HG03460 (cell line): ENCODE data around the gene ZNF678.
"Not testable (repeated sequence)": the region's sequence is repeated elsewhere in the genome, so short reads cannot be mapped to it uniquely, and the experiment has no call there.

Experiments
- ATAC-seq: cut with Tn5 transposase; IDR thresholded peaks from one replicate; pipeline ENCODE4 v1.9.1; 2021; ENCODE audit not compliant: unreplicated experiment

The ZNF678 gene

DNA sequence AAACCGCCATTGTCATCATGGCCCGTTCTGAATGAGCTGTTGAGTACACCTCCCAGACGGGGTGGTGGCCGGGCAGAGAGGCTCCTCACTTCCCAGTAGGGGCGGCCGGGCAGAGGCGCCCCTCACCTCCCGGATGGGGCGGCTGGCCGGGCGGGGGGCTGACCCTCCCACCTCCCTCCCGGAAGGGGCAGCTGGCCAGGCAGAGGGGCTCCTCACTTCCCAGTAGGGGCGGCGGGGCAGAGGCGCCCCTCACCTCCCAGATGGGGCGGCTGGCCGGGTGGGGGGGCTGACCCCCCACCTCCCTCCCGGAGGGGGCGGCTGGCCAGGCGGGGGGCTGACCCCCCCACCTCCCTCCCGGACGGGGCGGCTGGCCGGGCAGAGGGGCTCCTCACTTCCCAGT is 147.1 kb downstream of the ZNF678 start:
- ATAC-seq = not testable (repeated sequence)

DNA sequence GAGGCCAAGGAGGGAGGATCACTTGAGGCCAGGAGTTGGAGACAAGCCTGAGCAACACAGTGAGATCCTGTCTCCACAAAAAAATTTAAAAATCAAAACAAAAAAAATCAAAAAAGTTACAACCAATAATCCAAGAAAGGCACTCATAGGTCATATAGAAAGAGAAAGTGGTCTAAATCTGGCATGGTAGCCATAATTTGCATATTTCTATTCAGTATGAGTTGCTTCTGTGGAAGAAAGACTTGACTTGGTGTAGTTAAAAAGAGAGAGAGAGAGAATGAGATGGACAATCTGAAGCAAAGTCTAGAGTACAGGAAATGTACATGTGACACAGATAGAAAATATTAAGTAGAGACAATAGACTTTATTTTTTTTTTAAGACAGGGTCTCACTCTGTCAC is 149.3 kb downstream of the ZNF678 start:
- ATAC-seq = no peak

DNA sequence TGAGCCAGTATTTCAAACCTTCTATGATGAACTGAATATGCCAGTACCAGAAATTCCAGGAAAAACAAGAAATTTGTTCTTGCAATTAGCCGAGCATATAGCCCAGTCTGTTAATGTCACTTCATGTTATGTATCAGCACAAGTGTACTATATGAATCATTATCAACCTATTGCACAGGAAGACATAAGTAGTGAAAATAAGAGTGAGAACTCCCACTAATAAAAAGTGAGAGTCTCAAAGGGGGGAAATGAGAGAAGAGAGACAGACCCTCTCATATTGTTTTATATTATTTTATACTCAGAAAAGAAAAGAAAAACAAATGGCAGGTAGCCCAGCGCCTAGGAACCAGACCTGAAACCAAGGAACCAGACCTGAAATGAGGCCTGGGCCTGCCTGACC is 155.6 kb downstream of the ZNF678 start:
- ATAC-seq = no peak

DNA sequence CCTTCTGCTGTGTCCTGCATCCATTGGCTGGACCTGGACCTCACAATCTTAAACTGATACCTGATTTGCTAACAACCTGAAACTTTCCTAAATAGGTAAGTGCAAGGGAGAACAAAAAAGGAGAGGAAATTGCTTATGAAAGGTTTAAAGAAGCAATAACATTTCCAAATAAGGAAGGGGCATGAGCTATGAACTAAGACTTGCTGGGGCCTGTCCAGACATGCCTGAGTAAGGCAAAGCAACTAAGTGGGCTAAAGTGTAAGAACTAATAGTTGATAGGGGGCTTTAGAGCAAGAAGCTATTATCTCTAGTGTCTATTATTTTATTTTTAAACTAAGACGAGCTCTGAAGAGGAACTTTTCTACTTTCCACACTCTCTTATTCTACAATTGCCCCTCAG is 160.1 kb downstream of the ZNF678 start:
- ATAC-seq = no peak

DNA sequence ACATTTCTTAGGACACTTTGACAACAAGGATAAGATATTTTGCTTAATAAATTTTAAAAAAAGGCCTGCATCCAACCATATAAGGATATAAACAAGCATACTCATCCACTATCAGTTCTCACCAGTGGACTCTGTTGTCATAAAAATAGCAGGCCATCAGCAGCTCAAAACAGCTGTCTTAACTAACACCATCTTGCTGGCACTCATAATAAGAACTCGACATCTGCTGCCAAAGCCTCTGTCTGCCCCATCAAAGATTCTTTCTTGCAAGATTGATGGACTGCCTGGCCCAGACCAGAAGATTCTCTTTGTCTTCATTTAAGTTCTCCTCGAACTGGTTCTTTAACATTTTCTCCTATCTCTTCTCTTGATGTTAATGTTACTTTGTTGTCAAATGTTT is 161.7 kb downstream of the ZNF678 start:
- no peak for ATAC-seq

DNA sequence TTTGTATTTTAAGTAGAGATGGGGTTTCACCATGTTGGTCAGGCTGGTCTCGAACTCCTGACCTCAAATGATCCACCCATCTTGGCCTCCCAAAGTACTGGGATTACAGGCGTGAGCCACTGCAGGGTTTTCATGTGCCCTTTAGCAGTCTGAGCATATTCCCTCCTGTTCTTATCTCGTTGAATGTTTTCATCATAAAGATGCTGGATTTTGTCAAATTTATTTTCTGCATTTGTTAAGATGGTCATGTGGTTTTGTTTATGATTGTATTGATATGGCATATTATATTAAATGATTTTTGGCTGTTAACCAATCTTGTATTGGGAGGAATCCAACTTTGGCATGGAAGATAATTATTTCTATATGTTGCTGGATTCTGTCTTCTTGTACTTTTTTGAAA is 163.0 kb downstream of the ZNF678 start:
- ATAC-seq = no peak
